HEK293 (cell line): ENCODE measurements around the gene TNS1.

ENCODE experiments used
- YY1 ChIP-seq: fragments of 450-650 bp; formaldehyde crosslinking; IDR thresholded peaks from 2 replicates; pipeline ENCODE4 v1.5.1; 2018; ENCODE audit warnings: missing biosample characterization, missing genetic modification characterization
- ZBTB21 ChIP-seq: fragments of 450-650 bp; formaldehyde crosslinking; IDR thresholded peaks from 2 replicates; pipeline ENCODE4 v1.5.1; 2017; ENCODE audit warnings: missing biosample characterization, missing genetic modification characterization
- ZNF449 ChIP-seq: fragments of 450-650 bp; formaldehyde crosslinking; IDR thresholded peaks from 2 replicates; pipeline ENCODE4 v1.5.1; 2017; ENCODE audit warnings: missing biosample characterization, mild to moderate bottlenecking, missing genetic modification characterization, moderate library complexity
- ZNF488 ChIP-seq: fragments of 450-650 bp; formaldehyde crosslinking; IDR thresholded peaks from 2 replicates; pipeline ENCODE4 v1.5.1; 2016; ENCODE audit warnings: missing biosample characterization, missing genetic modification characterization
- ZNF514 ChIP-seq: fragments of 450-650 bp; formaldehyde crosslinking; IDR thresholded peaks from 2 replicates; pipeline ENCODE4 v1.5.1; 2016; ENCODE audit warnings: missing biosample characterization, missing genetic modification characterization
- ZNF623 ChIP-seq: fragments of 450-650 bp; formaldehyde crosslinking; IDR thresholded peaks from 2 replicates; pipeline ENCODE4 v1.5.1; 2016; ENCODE audit warnings: missing biosample characterization, missing genetic modification characterization
- ZNF76 ChIP-seq: fragments of 450-650 bp; formaldehyde crosslinking; IDR thresholded peaks from 2 replicates; pipeline ENCODE4; 2016; ENCODE audit warnings: low read depth, missing biosample characterization, missing genetic modification characterization, borderline replicate concordance
- ZNF785 ChIP-seq: fragments of 450-650 bp; formaldehyde crosslinking; IDR thresholded peaks from 2 replicates; pipeline ENCODE4 v1.5.1; 2016; ENCODE audit warnings: missing biosample characterization, missing genetic modification characterization
- TF ChIP-seq, protein P1 (sequence below): fragments of 450-650 bp; formaldehyde crosslinking; conservative IDR thresholded peaks from 2 replicates; pipeline ENCODE4 v1.5.1; 2016; ENCODE audit warnings: low read depth, missing biosample characterization, missing genetic modification characterization
- TF ChIP-seq, protein P2 (sequence below): fragments of 450-650 bp; formaldehyde crosslinking; IDR thresholded peaks from 2 replicates; pipeline ENCODE4 v1.5.1; 2016; ENCODE audit warnings: missing biosample characterization, missing genetic modification characterization

DNA sequence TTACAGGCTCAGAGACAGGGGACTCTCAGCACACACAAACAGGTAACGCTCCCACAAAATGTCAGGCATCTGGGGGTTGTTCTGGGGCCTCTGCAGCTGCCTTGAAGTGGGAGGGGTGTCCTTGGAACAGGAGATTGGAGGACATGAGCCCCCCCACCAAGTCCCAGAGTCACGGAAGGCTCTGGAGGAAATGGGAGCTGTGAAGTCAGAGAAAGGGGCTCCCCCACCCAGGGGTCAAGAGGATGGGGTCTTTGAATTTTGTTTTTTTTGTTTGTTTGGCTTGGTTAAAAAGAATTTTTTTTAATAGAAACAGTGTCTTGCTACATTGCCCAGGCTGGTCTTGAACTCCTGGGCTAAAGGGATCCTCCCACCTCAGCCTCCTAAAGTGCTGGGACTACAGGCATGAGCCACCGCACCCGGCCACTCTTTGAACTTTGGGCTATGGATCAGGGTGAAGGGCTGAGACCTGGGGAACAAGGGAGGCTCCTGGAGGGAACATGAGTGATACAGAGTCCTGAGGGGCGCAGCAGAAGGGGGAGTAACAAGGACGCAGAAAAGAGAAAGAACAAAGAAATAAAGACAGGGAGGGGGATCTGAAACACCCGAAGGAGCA lies 46.8 kb downstream of the TNS1 start:
- TF ChIP-seq ZNF623 (tag by site-specific recombination) = no peak
- no peak for TF ChIP-seq ZNF785
- no peak for TF ChIP-seq YY1
- TF ChIP-seq ZBTB21 (tag by site-specific recombination) = no peak
- no peak for TF ChIP-seq ZNF488 (tag by site-specific recombination)
- TF ChIP-seq, protein P1, sequence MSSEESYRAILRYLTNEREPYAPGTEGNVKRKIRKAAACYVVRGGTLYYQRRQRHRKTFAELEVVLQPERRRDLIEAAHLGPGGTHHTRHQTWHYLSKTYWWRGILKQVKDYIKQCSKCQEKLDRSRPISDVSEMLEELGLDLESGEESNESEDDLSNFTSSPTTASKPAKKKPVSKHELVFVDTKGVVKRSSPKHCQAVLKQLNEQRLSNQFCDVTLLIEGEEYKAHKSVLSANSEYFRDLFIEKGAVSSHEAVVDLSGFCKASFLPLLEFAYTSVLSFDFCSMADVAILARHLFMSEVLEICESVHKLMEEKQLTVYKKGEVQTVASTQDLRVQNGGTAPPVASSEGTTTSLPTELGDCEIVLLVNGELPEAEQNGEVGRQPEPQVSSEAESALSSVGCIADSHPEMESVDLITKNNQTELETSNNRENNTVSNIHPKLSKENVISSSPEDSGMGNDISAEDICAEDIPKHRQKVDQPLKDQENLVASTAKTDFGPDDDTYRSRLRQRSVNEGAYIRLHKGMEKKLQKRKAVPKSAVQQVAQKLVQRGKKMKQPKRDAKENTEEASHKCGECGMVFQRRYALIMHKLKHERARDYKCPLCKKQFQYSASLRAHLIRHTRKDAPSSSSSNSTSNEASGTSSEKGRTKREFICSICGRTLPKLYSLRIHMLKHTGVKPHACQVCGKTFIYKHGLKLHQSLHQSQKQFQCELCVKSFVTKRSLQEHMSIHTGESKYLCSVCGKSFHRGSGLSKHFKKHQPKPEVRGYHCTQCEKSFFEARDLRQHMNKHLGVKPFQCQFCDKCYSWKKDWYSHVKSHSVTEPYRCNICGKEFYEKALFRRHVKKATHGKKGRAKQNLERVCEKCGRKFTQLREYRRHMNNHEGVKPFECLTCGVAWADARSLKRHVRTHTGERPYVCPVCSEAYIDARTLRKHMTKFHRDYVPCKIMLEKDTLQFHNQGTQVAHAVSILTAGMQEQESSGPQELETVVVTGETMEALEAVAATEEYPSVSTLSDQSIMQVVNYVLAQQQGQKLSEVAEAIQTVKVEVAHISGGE (tag by site-specific recombination) = no peak
- no peak for TF ChIP-seq ZNF76 (tag by site-specific recombination)
- TF ChIP-seq ZNF514 (tag by site-specific recombination) = no peak
- TF ChIP-seq ZNF449 (tag by site-specific recombination) = no peak
- TF ChIP-seq, protein P2, sequence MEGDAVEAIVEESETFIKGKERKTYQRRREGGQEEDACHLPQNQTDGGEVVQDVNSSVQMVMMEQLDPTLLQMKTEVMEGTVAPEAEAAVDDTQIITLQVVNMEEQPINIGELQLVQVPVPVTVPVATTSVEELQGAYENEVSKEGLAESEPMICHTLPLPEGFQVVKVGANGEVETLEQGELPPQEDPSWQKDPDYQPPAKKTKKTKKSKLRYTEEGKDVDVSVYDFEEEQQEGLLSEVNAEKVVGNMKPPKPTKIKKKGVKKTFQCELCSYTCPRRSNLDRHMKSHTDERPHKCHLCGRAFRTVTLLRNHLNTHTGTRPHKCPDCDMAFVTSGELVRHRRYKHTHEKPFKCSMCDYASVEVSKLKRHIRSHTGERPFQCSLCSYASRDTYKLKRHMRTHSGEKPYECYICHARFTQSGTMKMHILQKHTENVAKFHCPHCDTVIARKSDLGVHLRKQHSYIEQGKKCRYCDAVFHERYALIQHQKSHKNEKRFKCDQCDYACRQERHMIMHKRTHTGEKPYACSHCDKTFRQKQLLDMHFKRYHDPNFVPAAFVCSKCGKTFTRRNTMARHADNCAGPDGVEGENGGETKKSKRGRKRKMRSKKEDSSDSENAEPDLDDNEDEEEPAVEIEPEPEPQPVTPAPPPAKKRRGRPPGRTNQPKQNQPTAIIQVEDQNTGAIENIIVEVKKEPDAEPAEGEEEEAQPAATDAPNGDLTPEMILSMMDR (tag by site-specific recombination) = no peak
